SU-DHL-6 (cell line): ENCODE results near the gene DNAJC18.

Source experiments
- H2AFZ ChIP-seq: fragments of 200-600 bp; sonication (generic); 2 replicates; pipeline ENCODE4 v1.6.1; 2014; ENCODE audit warnings: low read depth, mild to moderate bottlenecking, moderate library complexity, mixed read lengths, antibody characterized with exemption, low read length; ENCODE audit not compliant: severe bottlenecking
- H3F3A ChIP-seq: fragments of 200-600 bp; shearing (Covaris generic); 2 replicates; pipeline ENCODE4 v1.6.0; 2016; ENCODE audit warnings: antibody characterized with exemption, mild to moderate bottlenecking; ENCODE audit not compliant: insufficient read depth
- H3K27ac ChIP-seq: fragments of 200-600 bp; sonication (generic); 2 replicates; pipeline ENCODE4 v1.5.1; 2016; ENCODE audit warnings: low read depth, mild to moderate bottlenecking, low read length, moderate library complexity, mixed read lengths
- H3K27me3 ChIP-seq: fragments of 200-600 bp; sonication (generic), shearing (Covaris generic); 2 replicates; pipeline ENCODE4 v1.6.0; 2014; ENCODE audit warnings: mild to moderate bottlenecking, low read length
- H3K36me3 ChIP-seq: fragments of 200-600 bp; sonication (generic); 2 replicates; pipeline ENCODE4 v1.6.1; 2014; ENCODE audit warnings: mild to moderate bottlenecking, low read length, mixed read lengths
- H3K4me2 ChIP-seq: fragments of 300-600, 200-600 bp; shearing (Covaris generic), sonication (generic); 2 replicates; pipeline ENCODE4 v1.6.0; 2014; ENCODE audit warnings: low read length, low read depth, mild to moderate bottlenecking; ENCODE audit not compliant: poor library complexity, severe bottlenecking
- H3K4me3 ChIP-seq: fragments of 200-600 bp; sonication (generic); 2 replicates; pipeline ENCODE4 v1.5.1; 2014; ENCODE audit warnings: antibody characterized with exemption, low read length, mild to moderate bottlenecking, mixed read lengths; ENCODE audit not compliant: insufficient read depth, poor library complexity, severe bottlenecking
- H3K79me2 ChIP-seq: fragments of 200-600 bp; sonication (generic); 2 replicates; pipeline ENCODE4 v1.6.1; 2014; ENCODE audit warnings: mild to moderate bottlenecking, low read length, moderate library complexity; ENCODE audit not compliant: insufficient read depth
- H3K9ac ChIP-seq: fragments of 200-600 bp; sonication (generic); 2 replicates; pipeline ENCODE4 v1.7.0; 2014; ENCODE audit warnings: mild to moderate bottlenecking, low read length
- H3K9me2 ChIP-seq: fragments of 200-600 bp; sonication (generic); replicated peaks from 2 replicates; pipeline ENCODE4 v1.6.1; 2014; ENCODE audit warnings: low read length; ENCODE audit not compliant: insufficient read depth
- H3K9me3 ChIP-seq: fragments of 200-600 bp; sonication (generic); 2 replicates; pipeline ENCODE4 v1.6.1; 2014; ENCODE audit warnings: low read length, mixed read lengths; ENCODE audit not compliant: insufficient read depth
- H4K20me1 ChIP-seq: fragments of 200-600 bp; sonication (generic); 2 replicates; pipeline ENCODE4 v1.6.1; 2014; ENCODE audit warnings: low read depth, mild to moderate bottlenecking, antibody characterized with exemption, low read length, moderate library complexity, mixed read lengths
- EZH2phosphoT487 ChIP-seq: fragments of 200-600 bp; sonication (generic), shearing (Covaris generic); conservative IDR thresholded peaks from 2 replicates; pipeline ENCODE4 v1.6.1; 2018; ENCODE audit warnings: mild to moderate bottlenecking, antibody characterized with exemption, low read length, moderate library complexity, mixed read lengths
- TF ChIP-seq, protein P1 (sequence below): fragments of 200-600 bp; sonication (generic); IDR thresholded peaks from one replicate; pipeline ENCODE4 v1.5.1; 2017; ENCODE audit warnings: antibody characterized with exemption, mild to moderate bottlenecking, low read length, moderate library complexity; ENCODE audit not compliant: insufficient read depth, poor library complexity, severe bottlenecking

Gene DNAJC18

DNA sequence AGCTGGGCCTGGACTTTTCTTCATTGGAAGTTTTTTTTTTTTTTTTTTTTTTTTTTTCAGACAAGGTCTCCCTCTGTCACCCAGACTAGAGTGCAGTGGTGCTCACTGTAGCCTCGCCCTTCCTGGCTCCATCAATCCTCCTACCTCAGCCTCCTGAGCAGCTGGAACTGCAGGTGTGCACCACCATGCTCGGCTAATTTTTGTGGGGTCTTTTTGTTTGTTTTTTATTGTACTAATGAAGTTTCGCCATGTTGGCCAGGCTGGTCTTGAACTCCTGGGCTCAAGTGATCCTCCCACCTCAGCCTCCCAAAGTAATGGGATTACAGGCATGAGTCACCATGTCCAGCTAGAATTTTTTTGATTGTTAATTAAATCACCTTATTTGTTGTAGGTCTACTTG lies 3.6 kb downstream of the DNAJC18 start:
- no peaks in the 10 kb centered on the region for H3K79me2 ChIP-seq
- H3K9me2 ChIP-seq = no peaks in the 10 kb centered on the region
- H4K20me1 ChIP-seq = no peaks in the 10 kb centered on the region
- H3K9ac ChIP-seq = no peak overlapping the region
- no peak overlapping the region for H3K27ac ChIP-seq
- TF ChIP-seq, protein P1, sequence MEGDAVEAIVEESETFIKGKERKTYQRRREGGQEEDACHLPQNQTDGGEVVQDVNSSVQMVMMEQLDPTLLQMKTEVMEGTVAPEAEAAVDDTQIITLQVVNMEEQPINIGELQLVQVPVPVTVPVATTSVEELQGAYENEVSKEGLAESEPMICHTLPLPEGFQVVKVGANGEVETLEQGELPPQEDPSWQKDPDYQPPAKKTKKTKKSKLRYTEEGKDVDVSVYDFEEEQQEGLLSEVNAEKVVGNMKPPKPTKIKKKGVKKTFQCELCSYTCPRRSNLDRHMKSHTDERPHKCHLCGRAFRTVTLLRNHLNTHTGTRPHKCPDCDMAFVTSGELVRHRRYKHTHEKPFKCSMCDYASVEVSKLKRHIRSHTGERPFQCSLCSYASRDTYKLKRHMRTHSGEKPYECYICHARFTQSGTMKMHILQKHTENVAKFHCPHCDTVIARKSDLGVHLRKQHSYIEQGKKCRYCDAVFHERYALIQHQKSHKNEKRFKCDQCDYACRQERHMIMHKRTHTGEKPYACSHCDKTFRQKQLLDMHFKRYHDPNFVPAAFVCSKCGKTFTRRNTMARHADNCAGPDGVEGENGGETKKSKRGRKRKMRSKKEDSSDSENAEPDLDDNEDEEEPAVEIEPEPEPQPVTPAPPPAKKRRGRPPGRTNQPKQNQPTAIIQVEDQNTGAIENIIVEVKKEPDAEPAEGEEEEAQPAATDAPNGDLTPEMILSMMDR = no peak
- TF ChIP-seq EZH2phosphoT487 = no peak
- H3K36me3 ChIP-seq = no peaks in the 10 kb centered on the region
- no peak overlapping the region for H3K4me2 ChIP-seq
- no peaks in the 10 kb centered on the region for H3K9me3 ChIP-seq
- no peak overlapping the region for H3K4me3 ChIP-seq
- no peak overlapping the region for H2AFZ ChIP-seq
- H3F3A ChIP-seq = no peaks in the 10 kb centered on the region
- H3K27me3 ChIP-seq = no peaks in the 10 kb centered on the region

DNA sequence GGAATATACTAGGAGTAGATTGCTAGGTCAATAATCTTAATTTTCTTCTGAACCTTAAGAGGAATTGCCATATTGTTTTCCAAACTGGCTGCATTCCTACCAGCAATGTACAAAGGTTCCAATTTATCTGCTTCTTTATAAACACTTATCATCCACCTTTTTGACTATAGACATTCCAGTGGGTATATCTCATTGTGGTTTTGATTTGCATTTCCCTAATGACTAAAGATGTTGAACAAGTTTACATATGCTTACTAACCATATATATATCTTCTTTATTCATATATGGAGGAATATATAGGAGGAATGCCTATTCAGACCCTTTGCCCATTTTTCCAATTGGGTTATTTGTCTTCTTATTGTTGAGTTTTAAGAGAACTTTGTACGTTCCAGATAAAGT lies 7.6 kb downstream of the DNAJC18 start:
- TF ChIP-seq EZH2phosphoT487 = no peak
- TF ChIP-seq, protein P1 = no peak

DNA sequence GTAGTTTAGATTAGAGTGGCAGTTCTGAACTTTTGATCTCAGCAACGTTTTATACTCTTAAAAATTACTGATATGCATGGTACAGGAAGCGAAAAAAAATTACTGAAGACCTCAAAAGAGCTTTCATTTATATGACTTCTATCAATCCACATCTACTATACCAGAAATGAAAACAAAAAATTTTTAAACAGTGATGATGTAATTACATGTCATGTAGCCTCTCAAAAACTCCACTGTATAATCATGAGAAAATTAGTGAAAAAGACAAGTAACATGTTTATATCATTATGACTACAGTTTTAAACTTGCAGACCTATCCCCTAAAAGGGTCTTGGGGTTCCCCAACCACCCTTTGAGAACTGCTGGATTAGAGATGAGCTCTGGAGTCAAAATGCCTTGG lies 9.3 kb downstream of the DNAJC18 start:
- no peak overlapping the region for H3K27ac ChIP-seq
- no peaks in the 10 kb centered on the region for H3K79me2 ChIP-seq
- H3K9me3 ChIP-seq = no peaks in the 10 kb centered on the region
- H3F3A ChIP-seq = no peaks in the 10 kb centered on the region
- no peak overlapping the region for H3K4me3 ChIP-seq
- H2AFZ ChIP-seq = no peak overlapping the region
- TF ChIP-seq, protein P1 = no peak
- TF ChIP-seq EZH2phosphoT487 = no peak
- H3K27me3 ChIP-seq = no peaks in the 10 kb centered on the region
- H3K9me2 ChIP-seq = no peaks in the 10 kb centered on the region
- H3K4me2 ChIP-seq = no peak overlapping the region
- H4K20me1 ChIP-seq = no peaks in the 10 kb centered on the region
- H3K36me3 ChIP-seq = no peaks in the 10 kb centered on the region
- H3K9ac ChIP-seq = no peak overlapping the region

More for the DNA sequence above, 7.6 kb downstream of the DNAJC18 start:
- Histone ChIP-seq H3K4me2 (no peak overlapping the region), H3K36me3 (no peaks in the 10 kb centered on the region), H3K9me3 (no peaks in the 10 kb centered on the region), H2AFZ (no peak overlapping the region), H3K9me2 (no peaks in the 10 kb centered on the region), H3K27ac (no peak overlapping the region), H3K4me3 (no peak overlapping the region), H3K27me3 (no peaks in the 10 kb centered on the region), H3F3A (no peaks in the 10 kb centered on the region), H3K9ac (no peak overlapping the region), H4K20me1 (no peaks in the 10 kb centered on the region), H3K79me2 (no peaks in the 10 kb centered on the region)

DNA sequence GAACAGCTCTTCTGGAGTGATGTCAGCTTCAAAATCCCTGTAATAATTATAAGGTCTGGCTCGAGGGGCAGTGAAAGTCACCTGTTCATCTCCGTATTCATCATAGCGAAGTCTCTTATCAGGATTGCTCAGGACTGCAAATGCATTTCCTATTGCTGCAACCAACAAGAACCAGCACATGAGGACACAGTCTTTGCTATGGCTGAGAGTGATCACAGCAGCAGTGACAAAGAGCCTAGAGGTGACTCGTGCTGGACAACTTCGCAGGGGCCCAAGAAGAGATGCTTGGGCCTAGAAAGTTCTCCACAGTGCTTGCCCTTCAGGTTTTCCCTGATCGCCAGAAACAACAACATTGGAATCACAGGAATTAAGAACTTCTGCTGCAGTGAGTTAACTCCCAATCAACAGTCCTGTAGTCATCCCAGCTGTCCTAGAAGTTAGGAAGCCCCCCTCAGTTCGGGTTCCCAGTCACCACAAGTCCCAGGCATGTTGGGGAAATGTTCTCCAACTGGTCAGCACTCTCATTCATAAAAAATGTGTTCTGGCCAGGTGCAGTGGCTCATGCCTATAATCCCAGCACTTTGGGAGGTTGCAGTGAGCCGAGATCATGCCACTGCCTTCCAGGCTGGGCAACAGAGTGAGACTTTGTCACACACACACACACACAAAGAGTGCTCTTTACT lies 13.0 kb downstream of the DNAJC18 start:
- no peaks in the 10 kb centered on the region for H3K27me3 ChIP-seq
- no peaks in the 10 kb centered on the region for H3K36me3 ChIP-seq
- no peaks in the 10 kb centered on the region for H3K9me2 ChIP-seq
- no peak overlapping the region for H3K4me3 ChIP-seq
- no peak overlapping the region for H2AFZ ChIP-seq
- no peaks in the 10 kb centered on the region for H3F3A ChIP-seq
- no peak overlapping the region for H3K27ac ChIP-seq
- H3K9me3 ChIP-seq = no peaks in the 10 kb centered on the region
- H4K20me1 ChIP-seq = no peaks in the 10 kb centered on the region
- TF ChIP-seq, protein P1 = no peak
- TF ChIP-seq EZH2phosphoT487 = no peak
- H3K4me2 ChIP-seq = no peak overlapping the region
- no peaks in the 10 kb centered on the region for H3K79me2 ChIP-seq
- H3K9ac ChIP-seq = no peak overlapping the region
